SH-SY5Y (cell line): ENCODE measurements around the gene NUP188.

Experiments used
- GATA2 ChIP-seq: IDR thresholded peaks from 2 replicates; pipeline ENCODE4 v1.6.1; 2011; ENCODE audit warnings: mild to moderate bottlenecking, low read depth, low read length
- GATA3 ChIP-seq: IDR thresholded peaks from 2 replicates; pipeline ENCODE4 v1.6.1; 2011; ENCODE audit warnings: low read depth, mild to moderate bottlenecking, low read length, moderate library complexity

DNA sequence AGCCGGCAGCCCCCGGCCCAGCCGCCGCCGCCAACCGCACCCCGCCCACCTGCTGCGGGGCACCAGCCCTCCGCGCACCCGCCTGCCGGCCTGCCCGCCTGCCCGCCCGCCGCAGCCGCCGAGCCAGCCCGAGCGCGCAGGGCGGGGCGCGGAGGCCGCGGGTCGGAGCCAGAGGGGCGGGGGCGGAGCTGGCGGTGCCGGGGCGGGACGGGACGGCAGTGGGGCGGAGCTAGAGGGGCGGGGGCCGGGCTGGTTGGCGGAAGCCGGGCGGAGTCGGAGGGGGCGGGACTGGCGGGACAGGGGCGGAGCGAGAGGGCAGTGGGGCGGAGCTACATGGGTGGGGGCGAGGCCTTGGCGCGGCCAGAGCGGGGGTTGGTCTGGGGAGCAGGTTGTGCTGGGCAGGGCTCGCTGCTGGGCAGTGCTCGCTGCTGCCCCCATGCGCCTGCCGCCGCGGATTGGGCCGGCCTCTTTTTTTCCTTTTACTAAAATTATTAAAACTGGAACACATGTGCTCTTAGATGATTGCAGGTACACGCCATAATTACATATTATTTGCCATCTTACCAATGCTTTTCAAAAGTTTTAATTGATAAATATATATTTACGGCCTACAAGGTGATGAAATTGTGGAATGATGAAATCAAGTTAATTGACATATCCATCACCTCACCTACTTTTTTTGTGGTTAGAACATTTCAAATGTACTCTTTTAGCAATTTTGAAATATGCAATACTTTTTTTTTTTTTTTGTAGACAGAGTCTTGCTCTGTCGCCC, 80.9 kb downstream of the NUP188 start, which contains the start of gene SH3GLB2:
- TF ChIP-seq GATA2 (no peak), GATA3 (no peak)
